Suprapubic skin (tissue), 3 donors: ENCODE results near the gene LAMA3.

Experiments used
- EP300 ChIP-seq: sonication (generic); formaldehyde crosslinking; IDR thresholded peaks from one replicate; pipeline ENCODE4 v1.6.1; 2017; ENCODE audit warnings: antibody characterized with exemption
- POLR2A ChIP-seq, 2 donors: fragments of 450-650 bp; IDR thresholded peaks; one replicate each; pipeline ENCODE4 v1.6.1; 2017; ENCODE audit warnings: antibody characterized with exemption in 2 of 2, mild to moderate bottlenecking in 2 of 2, moderate library complexity in 2 of 2
- TF ChIP-seq, protein P1 (sequence below), 2 donors: fragments of 200-600 bp in 1 of 2; fragments of 450-650 bp in 1 of 2; sonication (generic) in 1 of 2; IDR thresholded peaks; one replicate each; pipeline ENCODE4 v1.5.1; 2016 to 2019; ENCODE audit warnings: antibody characterized with exemption in 2 of 2, mild to moderate bottlenecking in 1 of 2, moderate library complexity in 1 of 2

DNA sequence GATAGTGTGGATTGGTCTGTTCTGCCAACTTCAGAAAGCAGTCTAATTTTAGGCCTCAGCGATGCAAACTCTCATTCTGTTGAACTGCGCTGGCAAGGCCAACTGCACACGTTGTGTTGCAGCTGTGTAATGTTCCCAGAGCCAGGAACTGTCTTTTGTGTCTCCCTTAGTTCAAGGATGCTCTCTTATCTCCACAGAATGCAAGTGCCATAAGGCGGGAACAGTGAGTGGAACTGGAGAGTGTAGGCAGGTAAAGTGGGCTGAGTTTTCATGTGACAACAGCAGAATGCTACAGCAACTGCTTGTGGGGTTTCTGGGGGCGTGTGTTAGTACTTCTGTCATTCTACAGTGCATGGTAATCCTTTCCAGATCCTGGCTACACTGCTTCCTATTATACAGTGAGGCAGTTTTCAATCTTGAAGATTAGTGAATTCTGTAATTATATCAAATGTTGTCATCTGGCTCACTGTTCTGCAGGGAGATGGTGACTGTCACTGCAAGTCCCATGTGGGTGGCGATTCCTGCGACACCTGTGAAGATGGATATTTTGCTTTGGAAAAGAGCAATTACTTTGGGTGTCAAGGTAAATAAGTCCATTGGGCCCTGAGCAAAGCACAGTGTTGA, 125.8 kb downstream of the LAMA3 start:
- TF ChIP-seq POLR2A (IDR thresholded peaks at IDR 0.05) (no peak), EP300 (no peak)
- TF ChIP-seq, protein P1, sequence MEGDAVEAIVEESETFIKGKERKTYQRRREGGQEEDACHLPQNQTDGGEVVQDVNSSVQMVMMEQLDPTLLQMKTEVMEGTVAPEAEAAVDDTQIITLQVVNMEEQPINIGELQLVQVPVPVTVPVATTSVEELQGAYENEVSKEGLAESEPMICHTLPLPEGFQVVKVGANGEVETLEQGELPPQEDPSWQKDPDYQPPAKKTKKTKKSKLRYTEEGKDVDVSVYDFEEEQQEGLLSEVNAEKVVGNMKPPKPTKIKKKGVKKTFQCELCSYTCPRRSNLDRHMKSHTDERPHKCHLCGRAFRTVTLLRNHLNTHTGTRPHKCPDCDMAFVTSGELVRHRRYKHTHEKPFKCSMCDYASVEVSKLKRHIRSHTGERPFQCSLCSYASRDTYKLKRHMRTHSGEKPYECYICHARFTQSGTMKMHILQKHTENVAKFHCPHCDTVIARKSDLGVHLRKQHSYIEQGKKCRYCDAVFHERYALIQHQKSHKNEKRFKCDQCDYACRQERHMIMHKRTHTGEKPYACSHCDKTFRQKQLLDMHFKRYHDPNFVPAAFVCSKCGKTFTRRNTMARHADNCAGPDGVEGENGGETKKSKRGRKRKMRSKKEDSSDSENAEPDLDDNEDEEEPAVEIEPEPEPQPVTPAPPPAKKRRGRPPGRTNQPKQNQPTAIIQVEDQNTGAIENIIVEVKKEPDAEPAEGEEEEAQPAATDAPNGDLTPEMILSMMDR (IDR thresholded peaks at IDR 0.05), result no peak
